HUES48 (cell line): ENCODE data around the gene SAMD4A.

ENCODE experiments used
- H3K27ac ChIP-seq: one replicate; pipeline ENCODE4 v1.7.0; 2013; ENCODE audit warnings: low read depth, low read length, inconsistent platforms
- H3K27me3 ChIP-seq: 2 replicates; pipeline ENCODE4 v1.6.1; 2013; ENCODE audit warnings: mild to moderate bottlenecking, low read length; ENCODE audit not compliant: control insufficient read depth, insufficient read depth
- H3K36me3 ChIP-seq: 2 replicates; pipeline ENCODE4 v1.6.1; 2013; ENCODE audit warnings: low read length; ENCODE audit not compliant: control insufficient read depth, insufficient read depth
- H3K4me1 ChIP-seq: 2 replicates; pipeline ENCODE4 v1.6.1; 2013; ENCODE audit warnings: mild to moderate bottlenecking, low read length; ENCODE audit not compliant: control insufficient read depth, insufficient read depth
- H3K4me3 ChIP-seq: 2 replicates; pipeline ENCODE4 v1.5.1; 2013; ENCODE audit warnings: mild to moderate bottlenecking, low read depth, low read length
- H3K9ac ChIP-seq: 2 replicates; pipeline ENCODE4 v1.6.1; 2013; ENCODE audit warnings: mild to moderate bottlenecking, low read depth, low read length, moderate library complexity
- H3K9me3 ChIP-seq: 2 replicates; pipeline ENCODE4 v1.6.1; 2013; ENCODE audit warnings: low read length; ENCODE audit not compliant: control insufficient read depth, insufficient read depth

Gene SAMD4A, protein sequence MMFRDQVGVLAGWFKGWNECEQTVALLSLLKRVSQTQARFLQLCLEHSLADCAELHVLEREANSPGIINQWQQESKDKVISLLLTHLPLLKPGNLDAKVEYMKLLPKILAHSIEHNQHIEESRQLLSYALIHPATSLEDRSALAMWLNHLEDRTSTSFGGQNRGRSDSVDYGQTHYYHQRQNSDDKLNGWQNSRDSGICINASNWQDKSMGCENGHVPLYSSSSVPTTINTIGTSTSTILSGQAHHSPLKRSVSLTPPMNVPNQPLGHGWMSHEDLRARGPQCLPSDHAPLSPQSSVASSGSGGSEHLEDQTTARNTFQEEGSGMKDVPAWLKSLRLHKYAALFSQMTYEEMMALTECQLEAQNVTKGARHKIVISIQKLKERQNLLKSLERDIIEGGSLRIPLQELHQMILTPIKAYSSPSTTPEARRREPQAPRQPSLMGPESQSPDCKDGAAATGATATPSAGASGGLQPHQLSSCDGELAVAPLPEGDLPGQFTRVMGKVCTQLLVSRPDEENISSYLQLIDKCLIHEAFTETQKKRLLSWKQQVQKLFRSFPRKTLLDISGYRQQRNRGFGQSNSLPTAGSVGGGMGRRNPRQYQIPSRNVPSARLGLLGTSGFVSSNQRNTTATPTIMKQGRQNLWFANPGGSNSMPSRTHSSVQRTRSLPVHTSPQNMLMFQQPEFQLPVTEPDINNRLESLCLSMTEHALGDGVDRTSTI

DNA sequence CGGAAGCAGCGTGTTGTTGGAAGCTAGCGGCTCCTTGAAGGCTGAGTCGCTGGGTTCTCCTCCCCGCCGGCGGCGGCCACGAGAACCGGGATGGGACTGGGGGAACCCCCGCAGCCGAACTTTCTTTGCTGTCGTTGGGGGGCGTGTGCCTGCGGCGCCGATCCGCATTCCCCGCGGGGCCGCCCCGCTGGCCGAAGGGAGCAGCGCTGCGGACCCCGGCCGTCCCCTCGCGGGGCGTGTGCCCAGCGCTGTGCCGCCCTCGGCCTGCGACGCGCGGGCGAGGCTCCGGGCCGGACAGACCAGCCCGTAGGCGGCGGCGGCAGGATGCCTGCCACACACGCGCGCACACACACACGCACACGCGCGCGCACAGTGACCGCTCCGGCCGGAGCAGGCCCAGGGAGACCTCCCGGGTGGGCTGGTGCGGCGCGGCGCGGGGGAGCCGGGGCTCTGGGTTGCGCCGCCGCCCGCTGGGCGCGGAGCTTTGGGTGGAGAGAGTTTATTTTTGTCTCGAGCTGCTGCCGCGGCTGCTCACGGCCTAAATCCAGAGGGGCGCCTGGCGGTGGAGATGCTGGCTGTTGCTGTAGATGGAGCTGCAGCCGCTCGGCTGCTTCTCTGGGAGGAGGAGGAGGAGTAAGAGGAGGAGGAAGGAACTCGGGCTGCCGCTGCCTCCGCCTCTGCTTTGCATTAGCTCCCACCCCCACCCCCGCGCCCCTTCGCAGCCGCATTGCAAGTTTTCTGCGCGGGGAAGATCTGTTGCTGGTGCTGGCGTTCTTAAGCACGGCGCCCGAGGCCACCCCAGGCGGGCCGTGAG is at the start of gene SAMD4A:
SAMD4A (plus strand) TSS at position 719 of the 814 bp plus-strand sequence. CDS start 789 bp downstream, outside the sequence.
- Histone ChIP-seq H3K4me1 (peaks cover 19% of the 10 kb centered on the region), H3K36me3 (no peaks in the 10 kb centered on the region), H3K27me3 (peaks cover 34% of the 10 kb centered on the region), H3K9me3 (no peaks in the 10 kb centered on the region), H3K27ac (peak within 1 kb of the TSS; percentile 59), H3K9ac (peak within 1 kb of the TSS; percentile 73), H3K4me3 (peak within 1 kb of the TSS; percentile 86)

DNA sequence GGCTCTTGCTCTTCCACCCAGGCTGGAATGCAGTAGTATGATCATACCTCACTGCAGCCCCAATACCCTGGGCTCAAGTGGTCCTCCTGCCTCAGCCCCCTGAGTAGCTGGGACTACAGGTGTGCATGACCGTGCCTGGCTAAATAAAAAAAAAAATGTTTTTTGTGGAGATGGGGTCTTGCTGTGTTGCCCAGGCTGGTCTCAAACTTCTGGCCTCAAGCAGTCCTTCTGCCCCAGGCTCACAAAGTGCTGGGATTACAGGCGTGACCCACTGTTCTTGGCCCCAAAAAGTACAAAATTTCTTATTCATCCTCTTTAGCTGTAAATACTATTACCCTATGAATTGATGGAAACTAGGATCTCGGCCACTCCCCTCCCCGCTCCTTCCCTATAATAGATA is 42.5 kb upstream of the SAMD4A start:
- no peak overlapping the region for H3K4me3 ChIP-seq
- H3K9ac ChIP-seq = no peak overlapping the region
- no peaks in the 10 kb centered on the region for H3K27me3 ChIP-seq
- H3K36me3 ChIP-seq = peaks cover 28% of the 10 kb centered on the region
- H3K9me3 ChIP-seq = no peaks in the 10 kb centered on the region
- no peak overlapping the region for H3K27ac ChIP-seq
- H3K4me1 ChIP-seq = no peaks in the 10 kb centered on the region

DNA sequence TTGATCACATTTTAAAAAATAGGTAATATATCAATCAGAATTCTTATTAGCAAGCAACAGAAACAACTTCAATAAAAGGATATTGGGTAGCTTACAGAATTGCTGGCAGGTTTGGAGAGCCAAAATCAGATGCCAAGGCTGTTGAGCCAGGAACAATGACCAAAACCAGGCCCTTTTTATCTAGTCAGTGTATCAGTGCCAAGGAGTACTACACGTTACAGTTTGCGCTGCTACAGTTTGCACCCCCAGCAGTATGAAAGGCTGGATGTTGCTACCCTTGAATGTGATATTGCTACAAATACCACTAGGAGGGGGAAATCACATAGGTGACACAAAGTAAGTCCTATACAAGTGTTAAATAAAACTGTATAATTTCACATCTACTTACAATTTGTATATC is 38.0 kb upstream of the SAMD4A start:
- no peaks in the 10 kb centered on the region for H3K27me3 ChIP-seq
- no peaks in the 10 kb centered on the region for H3K9me3 ChIP-seq
- H3K4me1 ChIP-seq = peaks cover 10% of the 10 kb centered on the region; the same call in 1 of the 2 replicates
- no peak overlapping the region for H3K4me3 ChIP-seq
- peaks cover 19% of the 10 kb centered on the region for H3K36me3 ChIP-seq
- H3K9ac ChIP-seq = no peak overlapping the region
- no peak overlapping the region for H3K27ac ChIP-seq

DNA sequence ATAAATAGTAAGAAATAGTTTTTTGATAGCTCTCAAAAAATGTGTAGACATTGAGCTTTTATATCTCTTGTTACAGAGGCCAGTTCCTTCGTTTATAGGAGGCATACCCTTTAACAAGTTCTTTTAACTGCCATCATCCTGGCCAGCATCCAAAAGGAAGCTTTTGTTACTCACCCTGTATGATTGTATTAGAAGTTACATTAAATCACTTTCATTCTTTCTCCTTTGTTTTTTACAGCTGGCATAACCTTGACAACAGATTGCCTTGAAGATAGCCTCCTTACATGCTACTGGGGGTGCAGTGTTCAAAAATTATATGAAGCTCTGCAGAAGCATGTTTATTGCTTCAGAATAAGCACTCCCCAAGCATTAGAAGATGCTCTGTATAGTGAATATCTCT is 37.1 kb upstream of the SAMD4A start:
- no peak overlapping the region for H3K9ac ChIP-seq
- H3K27ac ChIP-seq = no peak overlapping the region
- H3K4me3 ChIP-seq = no peak overlapping the region
- H3K27me3 ChIP-seq = no peaks in the 10 kb centered on the region
- peaks cover 10% of the 10 kb centered on the region; the same call in 1 of the 2 replicates for H3K4me1 ChIP-seq
- H3K9me3 ChIP-seq = no peaks in the 10 kb centered on the region
- H3K36me3 ChIP-seq = peaks cover 15% of the 10 kb centered on the region

DNA sequence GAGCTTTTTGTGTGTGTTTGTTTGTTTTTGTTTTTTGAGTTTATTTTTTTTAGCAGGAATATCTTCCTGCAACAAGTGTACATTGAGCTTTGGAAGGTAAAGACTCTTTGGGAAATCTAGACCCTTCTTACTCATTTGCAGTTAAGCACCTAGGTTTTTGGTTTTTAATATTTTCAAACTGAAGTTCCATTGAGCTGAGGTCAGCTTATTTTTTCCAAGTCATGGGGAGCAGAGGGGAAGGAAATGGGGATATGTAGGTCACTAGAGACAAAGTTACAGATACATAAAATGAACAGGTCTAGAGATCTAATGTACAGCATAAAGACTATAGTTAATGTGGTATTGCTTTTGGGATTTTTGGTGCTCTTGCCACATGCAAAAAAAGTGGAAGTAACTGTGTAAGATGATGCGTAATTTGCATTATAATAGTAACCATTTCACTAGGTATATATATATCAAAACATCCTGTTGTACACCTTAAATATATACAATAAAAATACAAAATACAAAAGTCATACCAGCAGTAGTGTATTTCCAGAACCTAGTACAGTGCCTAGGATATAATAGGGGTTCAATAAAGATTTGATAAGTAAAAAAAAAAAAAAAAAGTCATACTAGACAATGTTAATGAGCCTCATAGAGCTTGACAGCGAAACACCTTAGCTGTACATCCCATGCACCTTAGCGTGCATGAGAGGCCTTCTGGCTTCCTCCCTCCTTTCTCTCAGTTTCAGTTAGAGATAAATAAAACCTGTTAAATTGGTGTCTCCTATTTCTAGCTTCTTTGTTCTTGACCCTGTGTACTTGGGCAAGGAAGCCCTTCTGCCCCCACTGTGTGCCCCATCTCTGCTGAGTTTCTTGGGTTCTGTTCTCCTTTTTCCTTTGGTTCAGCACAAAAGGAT is 34.6 kb upstream of the SAMD4A start:
- H3K9me3 ChIP-seq = no peaks in the 10 kb centered on the region
- H3K9ac ChIP-seq = no peak overlapping the region
- H3K4me1 ChIP-seq = peaks cover 13% of the 10 kb centered on the region; the same call in 1 of the 2 replicates
- H3K27me3 ChIP-seq = no peaks in the 10 kb centered on the region
- H3K27ac ChIP-seq = peak overlapping the region; percentile 21
- H3K36me3 ChIP-seq = peaks cover 10% of the 10 kb centered on the region
- H3K4me3 ChIP-seq = no peak overlapping the region

DNA sequence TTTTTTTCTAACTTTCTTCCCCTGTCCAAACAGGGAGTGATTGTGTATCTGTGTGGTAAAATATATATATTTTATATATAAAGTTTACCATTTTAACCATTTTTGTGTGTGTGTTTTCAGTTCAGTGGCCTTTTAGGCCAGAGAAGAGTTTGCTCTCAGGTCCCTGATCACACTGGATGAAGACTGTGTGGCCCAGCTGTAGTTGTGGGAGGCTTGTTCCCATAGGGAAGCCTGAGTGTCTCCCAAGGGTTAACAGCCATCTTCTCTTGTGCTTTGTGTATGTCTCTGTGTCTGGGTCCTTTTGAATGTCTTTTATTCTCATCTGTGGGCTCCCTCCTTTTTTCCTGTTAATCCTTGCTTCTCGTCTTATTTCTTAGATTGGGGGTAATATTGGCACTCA is 33.8 kb upstream of the SAMD4A start:
- Histone ChIP-seq H3K36me3 (peaks cover 12% of the 10 kb centered on the region), H3K9ac (no peak overlapping the region), H3K27ac (no peak overlapping the region), H3K4me1 (peaks cover 13% of the 10 kb centered on the region; the same call in 1 of the 2 replicates), H3K4me3 (no peak overlapping the region), H3K27me3 (no peaks in the 10 kb centered on the region), H3K9me3 (no peaks in the 10 kb centered on the region)

DNA sequence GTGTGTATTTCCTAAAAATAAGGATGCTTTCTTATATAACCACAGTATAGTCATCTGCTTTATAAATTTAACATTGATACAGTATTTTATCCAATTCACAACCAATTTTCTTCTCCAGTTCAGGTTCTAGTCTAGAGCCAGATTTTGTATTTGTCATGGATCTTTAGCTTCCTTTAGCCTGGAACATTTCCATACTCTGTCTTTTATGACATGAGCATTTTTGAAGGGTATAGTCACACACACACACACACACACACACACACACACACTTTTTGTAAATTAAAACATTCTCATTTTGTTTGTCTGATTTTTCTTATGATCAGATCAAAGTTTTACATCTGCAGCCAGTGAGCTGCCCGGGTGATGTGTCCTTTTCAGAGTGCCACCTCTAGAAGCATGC is 31.8 kb upstream of the SAMD4A start:
- Histone ChIP-seq H3K27me3 (no peaks in the 10 kb centered on the region), H3K4me3 (no peak overlapping the region), H3K9me3 (no peaks in the 10 kb centered on the region), H3K9ac (no peak overlapping the region), H3K4me1 (peaks cover 13% of the 10 kb centered on the region; the same call in 1 of the 2 replicates), H3K27ac (no peak overlapping the region), H3K36me3 (peaks cover 31% of the 10 kb centered on the region)

DNA sequence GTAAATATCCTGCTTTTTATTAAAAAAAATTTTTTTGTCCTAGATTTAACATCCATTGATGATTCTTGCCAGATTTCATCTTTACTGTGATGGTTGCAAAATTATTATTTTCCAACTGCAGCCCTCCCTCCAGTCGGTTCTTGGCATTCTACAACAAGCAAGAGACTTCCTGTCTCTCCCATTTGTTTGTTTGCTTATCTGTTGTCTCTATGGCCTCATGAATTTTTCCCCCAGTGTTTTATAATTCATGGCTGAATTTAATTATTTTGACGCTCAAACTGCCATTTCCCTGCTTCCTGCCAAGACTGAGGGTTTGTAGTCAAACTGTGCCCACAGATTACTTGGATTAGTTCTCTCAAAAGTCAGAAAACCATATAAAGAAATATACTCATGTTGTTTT is 31.3 kb upstream of the SAMD4A start:
- H3K4me3 ChIP-seq = no peak overlapping the region
- no peak overlapping the region for H3K9ac ChIP-seq
- H3K27me3 ChIP-seq = no peaks in the 10 kb centered on the region
- peaks cover 35% of the 10 kb centered on the region for H3K36me3 ChIP-seq
- no peaks in the 10 kb centered on the region for H3K9me3 ChIP-seq
- no peak overlapping the region for H3K27ac ChIP-seq
- H3K4me1 ChIP-seq = peaks cover 13% of the 10 kb centered on the region; the same call in 1 of the 2 replicates

DNA sequence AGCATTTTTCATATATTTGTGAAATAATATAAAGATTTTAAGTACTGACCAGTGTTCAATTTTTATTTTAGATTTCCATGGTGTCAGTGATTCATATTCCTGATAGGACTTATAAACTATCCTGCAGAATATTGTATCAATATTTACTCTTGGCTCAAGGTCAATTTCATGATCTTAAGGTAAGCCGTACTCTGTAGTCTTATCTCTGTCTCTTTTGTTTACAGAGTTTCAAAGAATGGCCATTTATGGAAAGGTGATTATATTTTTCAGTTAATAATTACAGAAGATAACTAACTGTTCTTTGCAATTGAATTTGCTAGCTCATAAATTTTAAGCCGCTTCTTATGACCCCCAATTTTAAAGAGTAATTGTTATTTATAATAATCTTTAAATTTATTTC is 29.3 kb upstream of the SAMD4A start:
- H3K4me3 ChIP-seq = no peak overlapping the region
- no peaks in the 10 kb centered on the region for H3K27me3 ChIP-seq
- peaks cover 32% of the 10 kb centered on the region for H3K36me3 ChIP-seq
- H3K4me1 ChIP-seq = peaks cover 5% of the 10 kb centered on the region; the same call in 1 of the 2 replicates
- no peaks in the 10 kb centered on the region for H3K9me3 ChIP-seq
- no peak overlapping the region for H3K27ac ChIP-seq
- no peak overlapping the region for H3K9ac ChIP-seq

DNA sequence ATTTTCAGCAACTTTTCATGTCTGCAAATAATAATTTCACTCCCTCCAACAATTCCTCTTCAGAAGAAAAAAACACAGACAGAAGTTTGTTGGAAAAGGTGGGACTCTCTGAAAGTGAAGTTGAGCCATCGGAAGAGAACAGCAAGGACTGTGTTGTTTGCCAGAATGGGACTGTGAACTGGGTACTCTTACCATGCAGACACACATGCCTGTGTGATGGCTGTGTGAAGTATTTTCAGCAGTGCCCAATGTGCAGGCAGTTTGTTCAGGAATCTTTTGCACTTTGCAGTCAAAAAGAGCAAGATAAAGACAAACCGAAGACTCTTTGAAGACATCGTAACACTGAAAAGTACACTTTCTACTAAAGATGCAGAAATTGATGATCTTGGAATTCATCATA is 28.9 kb upstream of the SAMD4A start:
- Histone ChIP-seq H3K4me1 (peaks cover 3% of the 10 kb centered on the region; the same call in 1 of the 2 replicates), H3K4me3 (no peak overlapping the region), H3K27ac (no peak overlapping the region), H3K27me3 (no peaks in the 10 kb centered on the region), H3K9me3 (no peaks in the 10 kb centered on the region), H3K9ac (no peak overlapping the region), H3K36me3 (peaks cover 32% of the 10 kb centered on the region)
